Measurements from ENCODE around the gene DNMT3A.

DNMT3A gene

DNA sequence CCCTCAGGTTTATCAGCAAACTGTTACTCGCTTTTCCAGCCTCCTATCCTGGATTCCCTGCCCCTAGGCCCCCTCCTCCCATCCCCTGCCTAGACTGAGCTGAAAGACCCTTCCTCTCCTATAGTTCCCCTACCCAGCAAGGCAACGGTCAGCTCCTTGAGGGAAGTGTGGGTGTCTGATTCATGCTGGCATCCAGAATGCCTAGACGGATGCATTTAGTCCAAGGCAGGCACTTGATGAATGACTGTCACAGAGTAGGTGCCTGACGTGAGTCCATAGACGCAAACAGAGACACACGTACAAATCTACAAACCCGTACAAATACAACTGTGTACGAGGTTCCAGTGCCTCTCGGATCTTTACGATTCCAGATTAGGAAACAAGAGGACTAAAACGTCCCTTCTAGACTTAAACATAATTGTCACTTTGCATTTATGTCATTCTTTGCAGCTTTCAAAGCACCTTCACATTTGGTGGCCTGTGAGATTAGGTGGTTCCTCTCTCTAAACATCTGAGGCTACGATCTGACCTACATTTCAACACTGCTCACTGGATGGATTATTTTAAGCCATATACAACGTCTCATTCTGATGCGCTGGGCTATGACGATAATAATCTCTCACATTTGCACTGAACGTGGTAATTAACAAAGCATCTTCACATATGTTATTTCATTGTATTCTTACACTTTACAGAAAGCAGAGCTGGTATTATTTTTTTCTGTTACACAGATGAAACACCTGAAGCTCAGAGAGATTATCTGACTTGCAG is 36.7 kb downstream of the DNMT3A start:
- TF ChIP-seq, protein P1, sequence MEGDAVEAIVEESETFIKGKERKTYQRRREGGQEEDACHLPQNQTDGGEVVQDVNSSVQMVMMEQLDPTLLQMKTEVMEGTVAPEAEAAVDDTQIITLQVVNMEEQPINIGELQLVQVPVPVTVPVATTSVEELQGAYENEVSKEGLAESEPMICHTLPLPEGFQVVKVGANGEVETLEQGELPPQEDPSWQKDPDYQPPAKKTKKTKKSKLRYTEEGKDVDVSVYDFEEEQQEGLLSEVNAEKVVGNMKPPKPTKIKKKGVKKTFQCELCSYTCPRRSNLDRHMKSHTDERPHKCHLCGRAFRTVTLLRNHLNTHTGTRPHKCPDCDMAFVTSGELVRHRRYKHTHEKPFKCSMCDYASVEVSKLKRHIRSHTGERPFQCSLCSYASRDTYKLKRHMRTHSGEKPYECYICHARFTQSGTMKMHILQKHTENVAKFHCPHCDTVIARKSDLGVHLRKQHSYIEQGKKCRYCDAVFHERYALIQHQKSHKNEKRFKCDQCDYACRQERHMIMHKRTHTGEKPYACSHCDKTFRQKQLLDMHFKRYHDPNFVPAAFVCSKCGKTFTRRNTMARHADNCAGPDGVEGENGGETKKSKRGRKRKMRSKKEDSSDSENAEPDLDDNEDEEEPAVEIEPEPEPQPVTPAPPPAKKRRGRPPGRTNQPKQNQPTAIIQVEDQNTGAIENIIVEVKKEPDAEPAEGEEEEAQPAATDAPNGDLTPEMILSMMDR (IDR thresholded peaks at IDR 0.05; ENCODE audit: low read depth, low read length, missing control alignments) = no peak
- H3K4me3 ChIP-seq (replicated peaks; ENCODE audit: low read depth, low read length) = no peak overlapping the region
- no peak for DNase-seq (ENCODE audit: extremely low read depth, low read depth)

DNA sequence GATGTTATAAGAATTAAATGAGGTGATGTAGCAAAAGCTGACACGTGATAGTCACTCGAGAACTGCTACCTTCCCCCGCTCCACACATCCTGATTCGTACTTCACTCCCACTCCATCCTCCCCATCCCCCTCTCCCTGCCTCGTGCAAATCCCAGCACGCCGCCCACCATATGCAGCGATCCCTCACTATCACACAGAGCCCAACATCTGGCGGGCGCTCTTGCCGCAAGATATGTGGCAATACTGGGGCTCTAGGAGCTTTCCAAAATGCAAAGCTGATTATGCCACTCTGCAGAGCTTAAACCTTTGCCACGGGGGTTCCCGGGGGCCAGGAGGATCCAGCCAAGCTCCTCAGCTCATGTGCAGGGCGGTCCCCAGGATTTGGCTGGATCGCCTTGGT is 37.4 kb downstream of the DNMT3A start:
- DNase-seq (ENCODE audit: extremely low read depth, low read depth) = no peak
- TF ChIP-seq, protein P1 (IDR thresholded peaks at IDR 0.05; ENCODE audit: low read depth, low read length, missing control alignments) = no peak
- no peak overlapping the region for H3K4me3 ChIP-seq (replicated peaks; ENCODE audit: low read depth, low read length)

DNA sequence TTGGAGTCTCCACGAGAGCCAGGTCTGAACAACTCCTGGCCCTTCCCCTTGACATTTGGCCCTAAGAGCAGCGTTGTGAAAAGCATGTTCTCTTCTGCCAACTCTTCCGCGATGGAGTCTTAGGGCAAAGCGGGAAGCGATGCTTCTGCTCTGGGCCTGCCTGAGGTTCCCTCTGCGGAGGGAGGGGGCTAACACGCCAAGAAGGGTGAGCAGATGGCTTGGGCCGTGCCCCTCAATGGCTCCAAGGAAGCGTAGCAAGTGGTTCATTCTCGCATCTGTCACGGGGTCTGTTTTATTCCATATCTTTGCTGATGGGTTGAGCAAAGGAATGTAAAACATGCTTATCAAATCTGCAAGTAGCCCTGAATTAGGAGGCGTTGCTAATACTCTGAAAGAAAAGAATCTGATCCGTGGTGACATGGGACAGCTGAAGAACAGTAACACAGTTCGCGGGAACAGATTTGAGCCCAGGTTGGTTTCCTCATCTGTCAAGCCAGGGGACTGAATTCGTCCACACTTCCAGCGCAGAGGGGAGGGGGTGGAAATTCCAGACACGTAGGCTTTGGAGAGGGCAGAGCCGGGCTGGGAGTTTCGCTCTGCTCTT is 38.0 kb downstream of the DNMT3A start:
- no peak for DNase-seq (ENCODE audit: extremely low read depth, low read depth)
- TF ChIP-seq, protein P1 (IDR thresholded peaks at IDR 0.05; ENCODE audit: low read depth, low read length, missing control alignments) = no peak

DNA sequence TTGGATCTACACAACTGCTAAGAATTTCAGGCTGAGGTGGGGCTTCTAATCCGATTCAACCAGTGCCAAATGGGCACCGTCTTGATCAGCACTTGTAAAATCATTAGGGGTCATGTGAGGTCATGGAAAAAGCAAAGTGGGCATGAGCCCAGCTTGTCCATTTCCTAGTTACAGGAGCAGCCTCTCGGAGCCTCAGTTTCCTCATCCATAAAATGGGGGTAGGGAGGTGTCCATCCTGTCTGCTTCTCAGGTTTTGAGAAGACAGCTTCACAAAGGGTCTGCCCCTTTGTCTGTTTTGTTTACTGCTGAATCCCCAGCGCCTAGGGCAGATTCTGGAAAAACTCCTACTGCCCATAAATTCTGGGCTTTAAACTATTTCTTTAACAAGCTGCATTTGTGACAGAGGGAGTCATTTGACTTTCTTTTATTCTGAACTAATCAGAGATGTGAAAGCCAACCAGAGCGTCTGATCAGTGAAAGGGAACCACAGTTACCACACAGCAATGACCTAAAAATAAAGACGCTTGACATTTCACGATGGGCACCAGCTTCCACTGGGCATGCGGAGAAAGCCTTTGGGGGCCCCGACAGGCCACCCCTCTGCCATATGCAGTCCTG is 38.9 kb downstream of the DNMT3A start:
- no peak for DNase-seq (ENCODE audit: extremely low read depth, low read depth)
- TF ChIP-seq, protein P1 (IDR thresholded peaks at IDR 0.05; ENCODE audit: low read depth, low read length, missing control alignments) = no peak
- no peak overlapping the region for H3K4me3 ChIP-seq (replicated peaks; ENCODE audit: low read depth, low read length)

More for the DNA sequence above, 38.0 kb downstream of the DNMT3A start:
- H3K4me3 ChIP-seq (replicated peaks; ENCODE audit: low read depth, low read length) = no peak overlapping the region

DNA sequence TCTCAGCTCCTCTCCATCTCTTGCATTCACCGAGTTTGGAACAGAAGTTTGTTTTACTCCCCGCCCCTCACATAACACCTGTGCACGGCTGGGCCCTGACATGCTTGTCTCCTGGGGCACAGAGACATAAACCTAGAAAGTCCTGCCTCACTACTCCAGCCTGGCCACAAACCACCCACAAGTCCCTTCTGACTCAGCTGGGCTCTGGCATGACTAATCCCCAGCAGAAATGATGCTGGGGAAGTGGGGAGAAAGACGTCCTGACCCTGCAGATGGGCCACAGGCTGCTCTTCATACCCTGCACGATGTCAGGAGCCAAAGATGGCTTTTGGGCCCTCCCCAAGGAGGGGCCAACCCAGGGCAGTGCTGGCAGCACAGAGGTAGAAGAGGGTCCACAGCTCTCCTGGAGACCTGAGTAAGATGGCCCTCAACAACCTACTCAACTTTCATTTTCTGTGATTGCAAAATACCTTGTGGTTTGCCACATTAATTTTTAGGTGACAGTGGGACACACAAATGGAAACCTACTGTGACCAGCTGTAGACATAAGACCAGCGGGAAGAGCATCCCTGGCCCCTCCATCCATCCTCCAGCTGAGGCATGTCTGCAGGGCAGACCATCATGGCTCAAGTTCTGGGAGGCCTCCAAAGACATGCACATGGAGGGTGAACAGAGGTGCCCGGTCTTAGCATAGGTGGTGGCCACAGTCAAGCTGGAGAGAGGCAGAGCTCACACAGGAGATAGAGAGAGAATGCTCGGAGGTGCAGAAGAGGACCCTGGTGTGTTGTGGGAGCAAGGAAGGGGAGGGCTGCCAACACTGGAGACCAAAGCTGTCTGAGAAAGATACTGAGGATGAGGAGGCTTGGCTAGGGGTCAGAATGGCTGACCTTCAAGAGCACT is 40.0 kb downstream of the DNMT3A start:
- TF ChIP-seq, protein P1 (IDR thresholded peaks at IDR 0.05; ENCODE audit: low read depth, low read length, missing control alignments) = no peak
- peak; percentile 55 for DNase-seq (ENCODE audit: extremely low read depth, low read depth)
- no peak overlapping the region for H3K4me3 ChIP-seq (replicated peaks; ENCODE audit: low read depth, low read length)

DNA sequence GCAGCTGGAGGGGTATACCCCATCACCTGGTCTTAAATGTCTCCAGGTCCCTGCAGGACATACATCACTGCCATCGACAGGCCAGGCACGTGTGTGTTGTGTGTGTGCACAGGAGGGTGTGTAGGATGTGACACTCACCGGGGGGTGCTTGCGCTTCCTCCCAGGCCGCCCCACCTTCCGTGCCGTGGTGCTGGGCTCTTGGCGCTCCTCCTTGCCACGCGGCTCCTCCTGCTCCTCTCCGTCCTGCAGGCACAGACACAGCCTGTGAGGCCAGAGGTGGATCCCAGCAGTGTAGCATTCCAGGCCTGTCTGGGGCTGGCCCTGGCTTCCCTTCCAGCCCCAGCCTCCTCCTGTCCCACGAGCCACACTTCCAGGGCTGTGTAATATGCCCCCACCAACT is 41.7 kb downstream of the DNMT3A start:
- TF ChIP-seq, protein P1 (IDR thresholded peaks at IDR 0.05; ENCODE audit: low read depth, low read length, missing control alignments) = no peak
- DNase-seq (ENCODE audit: extremely low read depth, low read depth) = no peak

More for the DNA sequence above, 41.7 kb downstream of the DNMT3A start:
- no peak overlapping the region for H3K4me3 ChIP-seq (replicated peaks; ENCODE audit: low read depth, low read length)

Data from HFF-Myc (cell line).